Neural cell (in vitro differentiated cells): ENCODE measurements around the gene CHPF2.

Source experiments
- CTCF ChIP-seq: fragments of 450-650 bp; IDR thresholded peaks from 2 replicates; pipeline ENCODE4 v1.5.1; 2014; ENCODE audit warnings: antibody characterized with exemption, mild to moderate bottlenecking, moderate library complexity; ENCODE audit not compliant: poor library complexity, severe bottlenecking
- MXI1 ChIP-seq: fragments of 450-650 bp; conservative IDR thresholded peaks from 2 replicates; pipeline ENCODE4 v1.6.1; 2014; ENCODE audit warnings: antibody characterized with exemption, mild to moderate bottlenecking; ENCODE audit not compliant: poor library complexity, severe bottlenecking
- POLR2AphosphoS5 ChIP-seq: IDR thresholded peaks from 2 replicates; pipeline ENCODE4 v1.6.1; 2012
- RAD21 ChIP-seq: fragments of 450-650 bp; conservative IDR thresholded peaks from 2 replicates; pipeline ENCODE4 v1.6.1; 2014; ENCODE audit warnings: antibody characterized with exemption, mild to moderate bottlenecking, moderate library complexity
- REST ChIP-seq: IDR thresholded peaks from 2 replicates; pipeline ENCODE4 v1.6.1; 2012; ENCODE audit warnings: borderline replicate concordance
- SMC3 ChIP-seq: fragments of 450-650 bp; conservative IDR thresholded peaks from 2 replicates; pipeline ENCODE4 v1.6.1; 2014; ENCODE audit warnings: antibody characterized with exemption, mild to moderate bottlenecking, moderate library complexity; ENCODE audit not compliant: poor library complexity
- TAF1 ChIP-seq: IDR thresholded peaks from 2 replicates; pipeline ENCODE4 v1.6.1; 2012; ENCODE audit warnings: low read depth

DNA sequence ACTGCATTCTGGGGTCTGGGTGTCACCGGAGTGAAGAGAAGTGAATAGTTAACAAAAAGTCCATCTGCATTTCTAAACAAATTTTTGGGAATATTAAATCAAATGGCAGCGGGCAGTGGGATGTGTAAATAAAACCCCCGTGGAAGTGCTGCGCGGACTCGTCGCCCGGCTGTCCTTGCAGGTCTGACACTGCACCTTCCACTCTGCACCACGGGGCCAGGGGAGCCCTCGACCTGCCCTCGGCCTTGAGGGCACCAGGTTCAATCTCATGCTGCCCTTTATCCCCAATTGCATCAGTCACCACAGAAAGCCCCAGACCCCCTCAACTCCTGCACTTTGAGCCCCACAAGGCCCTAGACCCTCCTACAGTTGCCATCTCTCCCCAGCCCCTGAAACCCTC lies 22.6 kb downstream of the CHPF2 start:
- TF ChIP-seq CTCF (no peak), RAD21 (no peak), SMC3 (no peak), POLR2AphosphoS5 (no peak), TAF1 (no peak), REST (no peak), MXI1 (no peak)
